Activated naive CD4-positive, alpha-beta T cell treated with anti-CD3 and anti-CD28 coated beads, Interleukin-2, amount 10 ng/mL, durations not matched to agents 7 days and 5 days (primary cell): ENCODE measurements around the gene ADAMTS9.

Experiments used
- CTCF ChIA-PET: fragments of 350-600 bp; sonication (Branson Sonifier 250); formaldehyde crosslinking; loops from one replicate; lab custom pipeline; 2021; ENCODE audit warnings: antibody characterized with exemption; lab: Charles Lee
- DNase-seq: peaks from one replicate; pipeline ENCODE4 v3.0.0-alpha.2; 2020
- H3K27ac Mint-ChIP-seq: one replicate; pipeline ENCODE4 v1.8.0; 2021; ENCODE audit warnings: mild to moderate bottlenecking, moderate library complexity, mixed read lengths
- H3K27me3 Mint-ChIP-seq: one replicate; pipeline ENCODE4 v1.8.0; 2021; ENCODE audit warnings: mild to moderate bottlenecking, mixed read lengths
- H3K36me3 Mint-ChIP-seq: one replicate; pipeline ENCODE4 v1.8.0; 2021; ENCODE audit warnings: mixed read lengths
- H3K4me1 Mint-ChIP-seq: one replicate; pipeline ENCODE4 v1.8.0; 2021; ENCODE audit warnings: mixed read lengths
- H3K4me3 Mint-ChIP-seq: one replicate; pipeline ENCODE4 v1.8.0; 2021; ENCODE audit warnings: mild to moderate bottlenecking, moderate library complexity, mixed read lengths
- H3K9me3 Mint-ChIP-seq: one replicate; pipeline ENCODE4 v1.8.0; 2021; ENCODE audit warnings: mixed read lengths

ADAMTS9 gene

GRCh38 chr3:64491843-64492242 lies 196.0 kb downstream of the ADAMTS9 start:
- Mint-ChIP-seq H3K9me3 (no peaks in the 10 kb centered on the region), H3K36me3 (no peaks in the 10 kb centered on the region), H3K4me1 (peaks cover 2% of the 10 kb centered on the region), H3K27ac (no peak overlapping the region), H3K4me3 (no peak overlapping the region), H3K27me3 (peaks cover 61% of the 10 kb centered on the region)
- no peak for DNase-seq
- CTCF ChIA-PET = no interaction called here

GRCh38 chr3:64490180-64490724 lies 197.5 kb downstream of the ADAMTS9 start:
- no peak for DNase-seq
- no peaks in the 10 kb centered on the region for H3K9me3 Mint-ChIP-seq
- CTCF ChIA-PET = no interaction called here
- H3K27ac Mint-ChIP-seq = no peak overlapping the region
- no peaks in the 10 kb centered on the region for H3K36me3 Mint-ChIP-seq
- no peak overlapping the region for H3K4me3 Mint-ChIP-seq
- peaks cover 4% of the 10 kb centered on the region for H3K4me1 Mint-ChIP-seq
- peaks cover 61% of the 10 kb centered on the region for H3K27me3 Mint-ChIP-seq

- Mint-ChIP-seq H3K36me3 (no peaks in the 10 kb centered on the region), H3K27me3 (peaks cover 61% of the 10 kb centered on the region), H3K9me3 (no peaks in the 10 kb centered on the region), H3K4me3 (no peak overlapping the region), H3K4me1 (peaks cover 4% of the 10 kb centered on the region), H3K27ac (no peak overlapping the region)
- CTCF ChIA-PET = interaction anchor here (1.4 kb wide), 1 partner anchor 460 kb away, joined by 4 read pairs; no protein-coding TSS in a partner anchor
- DNase-seq = no peak
Measured at GRCh38 chr3:64489361-64490044, 198.3 kb downstream of the ADAMTS9 start.

GRCh38 chr3:64488939-64489338 lies 198.9 kb downstream of the ADAMTS9 start:
- CTCF ChIA-PET = interaction anchor here (1.4 kb wide), 1 partner anchor 459 kb away, joined by 4 read pairs; no protein-coding TSS in a partner anchor
- no peak overlapping the region for H3K27ac Mint-ChIP-seq

DNA sequence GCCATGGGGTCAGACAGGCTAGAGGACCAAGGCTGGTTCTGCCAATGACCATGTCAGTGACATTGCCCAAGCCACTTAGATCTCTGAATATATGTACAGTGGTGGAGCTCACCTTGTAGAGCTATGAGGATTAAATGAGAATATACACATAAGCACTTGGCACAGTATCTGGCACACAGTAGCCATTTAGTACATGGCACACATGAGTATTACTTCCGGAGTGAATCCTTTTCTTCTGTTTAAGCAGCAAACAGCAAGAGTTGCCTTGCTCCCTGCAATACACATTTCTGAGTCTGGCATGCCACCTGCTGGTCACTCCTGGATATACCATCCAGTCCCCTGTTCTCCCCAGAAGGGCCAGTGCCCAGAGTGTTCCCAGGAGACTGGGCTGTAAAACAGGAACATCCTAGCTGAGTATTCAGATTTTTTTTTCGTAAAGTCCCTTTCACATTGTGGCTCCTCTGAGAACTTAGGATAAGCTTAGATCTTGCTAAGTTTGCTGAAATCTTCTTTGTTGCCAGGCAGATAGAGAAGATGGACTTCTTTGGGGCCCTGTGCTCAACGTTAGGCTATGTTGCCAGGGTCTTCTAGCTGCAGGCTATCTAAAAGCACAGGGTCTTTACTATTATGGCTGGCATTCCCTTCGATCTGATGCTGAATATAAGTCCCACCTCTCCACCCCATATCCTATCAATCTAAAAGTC lies 203.4 kb downstream of the ADAMTS9 start:
- Mint-ChIP-seq H3K4me1 (peaks cover 5% of the 10 kb centered on the region), H3K4me3 (no peak overlapping the region), H3K27ac (no peak overlapping the region), H3K27me3 (peaks cover 19% of the 10 kb centered on the region), H3K9me3 (no peaks in the 10 kb centered on the region), H3K36me3 (no peaks in the 10 kb centered on the region)
- CTCF ChIA-PET = interaction anchor here (0.6 to 4.0 kb wide), 10 partner anchors 9 to 461 kb away, joined by 3 to 32 read pairs (median 6); partner anchors contain the start of gene PSMD6
- peak; percentile 80 for DNase-seq

More at GRCh38 chr3:64488939-64489338, 198.9 kb downstream of the ADAMTS9 start:
- Mint-ChIP-seq H3K4me3 (no peak overlapping the region), H3K27me3 (peaks cover 56% of the 10 kb centered on the region), H3K4me1 (peaks cover 5% of the 10 kb centered on the region), H3K36me3 (no peaks in the 10 kb centered on the region), H3K9me3 (no peaks in the 10 kb centered on the region)
- DNase-seq = no peak

- Mint-ChIP-seq H3K9me3 (no peaks in the 10 kb centered on the region), H3K4me3 (no peak overlapping the region), H3K36me3 (no peaks in the 10 kb centered on the region), H3K27me3 (peaks cover 9% of the 10 kb centered on the region), H3K4me1 (peaks cover 5% of the 10 kb centered on the region), H3K27ac (no peak overlapping the region)
- DNase-seq = no peak
- CTCF ChIA-PET = interaction anchor here (1.6 to 4.0 kb wide), 6 partner anchors 8 to 460 kb away, joined by 5 to 32 read pairs (median 10); partner anchors contain the start of gene PSMD6
Measured at GRCh38 chr3:64483467-64483866, 204.3 kb downstream of the ADAMTS9 start.

DNA sequence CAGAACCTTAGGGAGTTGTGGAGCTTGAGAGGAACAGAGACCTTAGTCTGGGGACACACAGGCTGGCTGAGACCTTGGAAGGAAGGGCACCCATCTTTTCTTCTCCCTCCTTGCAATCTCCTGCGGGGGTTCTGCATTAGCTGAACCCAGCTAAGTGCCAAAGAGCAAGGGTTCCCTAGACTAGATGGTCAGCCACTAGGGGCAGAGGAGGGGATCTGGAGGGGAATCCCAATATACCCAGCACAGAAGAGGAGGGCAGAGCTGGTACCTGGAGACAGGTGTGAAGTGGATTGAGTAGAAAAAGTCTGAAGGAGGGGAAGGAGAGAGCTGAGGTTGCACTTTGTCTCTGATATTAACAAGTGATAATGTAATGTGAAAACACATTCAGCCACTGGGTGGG lies 212.8 kb downstream of the ADAMTS9 start:
- Mint-ChIP-seq H3K36me3 (no peaks in the 10 kb centered on the region), H3K27ac (no peak overlapping the region), H3K4me1 (no peaks in the 10 kb centered on the region), H3K9me3 (no peaks in the 10 kb centered on the region), H3K4me3 (no peak overlapping the region), H3K27me3 (no peaks in the 10 kb centered on the region)
- DNase-seq = no peak
- CTCF ChIA-PET = interaction anchor here (1.0 kb wide), 1 partner anchor 9 kb away, joined by 5 read pairs; no protein-coding TSS in a partner anchor

DNA sequence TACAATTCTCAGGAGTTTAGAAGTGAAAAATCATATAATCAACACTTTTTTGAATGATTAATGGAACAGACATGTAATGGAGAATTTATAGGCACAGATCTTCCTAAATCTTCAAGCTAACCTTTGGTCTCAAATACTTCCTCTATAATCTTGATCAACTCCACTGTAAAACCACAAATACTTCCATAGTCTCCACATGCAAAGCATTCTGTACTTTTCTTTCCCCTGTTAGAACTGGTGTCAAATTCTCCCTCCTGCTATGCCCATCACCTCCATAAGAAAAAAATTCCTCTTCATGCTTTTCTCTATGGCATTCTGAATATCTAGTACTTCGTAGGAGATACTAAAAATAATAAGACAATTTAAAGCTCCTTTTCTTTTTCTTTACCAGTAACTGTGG lies 214.3 kb downstream of the ADAMTS9 start:
- Mint-ChIP-seq H3K36me3 (no peaks in the 10 kb centered on the region), H3K4me3 (no peak overlapping the region), H3K27ac (no peak overlapping the region), H3K9me3 (no peaks in the 10 kb centered on the region), H3K4me1 (no peaks in the 10 kb centered on the region), H3K27me3 (no peaks in the 10 kb centered on the region)
- no peak for DNase-seq
- CTCF ChIA-PET = no interaction called here

- Mint-ChIP-seq H3K36me3 (no peaks in the 10 kb centered on the region), H3K9me3 (no peaks in the 10 kb centered on the region), H3K4me3 (no peak overlapping the region), H3K27ac (no peak overlapping the region), H3K4me1 (no peaks in the 10 kb centered on the region), H3K27me3 (peaks cover 7% of the 10 kb centered on the region)
- CTCF ChIA-PET = interaction anchor here (2.0 kb wide), 1 partner anchor 14 kb away, joined by 7 read pairs; no protein-coding TSS in a partner anchor
- no peak for DNase-seq
Measured at GRCh38 chr3:64470436-64470835, 217.4 kb downstream of the ADAMTS9 start.

- no peaks in the 10 kb centered on the region for H3K36me3 Mint-ChIP-seq
- CTCF ChIA-PET = no interaction called here
- no peak overlapping the region for H3K27ac Mint-ChIP-seq
- H3K4me3 Mint-ChIP-seq = no peak overlapping the region
- DNase-seq = no peak
- peaks cover 7% of the 10 kb centered on the region for H3K27me3 Mint-ChIP-seq
- H3K9me3 Mint-ChIP-seq = no peaks in the 10 kb centered on the region
- H3K4me1 Mint-ChIP-seq = no peaks in the 10 kb centered on the region
Measured at GRCh38 chr3:64467255-64467944, 220.4 kb downstream of the ADAMTS9 start.
